22Rv1 (cell line): ENCODE data around the gene LRRC15.

Source experiments
- CTCF ChIP-seq: fragments of 450-650 bp; IDR thresholded peaks from 2 replicates; pipeline ENCODE4 v1.5.1; 2017; ENCODE audit warnings: mild to moderate bottlenecking
- ZFX ChIP-seq: fragments of 450-650 bp; IDR thresholded peaks from 2 replicates; pipeline ENCODE4 v1.6.1; 2017; ENCODE audit warnings: antibody characterized with exemption, borderline replicate concordance

- no peak for TF ChIP-seq CTCF
- no peak for TF ChIP-seq ZFX
Measured at GRCh38 chr3:194340757-194341400, 28.7 kb downstream of the LRRC15 start.
